ENCODE data around the gene MSL3B. TPM values are rescaled to one million over a fixed set of nuclear protein-coding genes. Genes with fewer than 3 reads are reported as not detected.

MSL3B gene

GRCh38 chr2:233816334-233816733 lies 51.9 kb downstream of the MSL3B start:
- Mint-ChIP-seq H3K9me3 (no peaks in the 10 kb centered on the region), H3K27ac (no peak overlapping the region), H3K27me3 (peaks cover 0 to 11% of the 10 kb centered on the region in 2 donors), H3K36me3 (no peaks in the 10 kb centered on the region), H3K4me3 (no peak overlapping the region), H3K4me1 (no peaks in the 10 kb centered on the region)
- intact Hi-C loops (cut with micrococcal nuclease): no loop called here
- no peaks in the 10 kb centered on the region for H3K27me3 ChIP-seq (ENCODE audit: insufficient read depth, low read length)
- H3K36me3 ChIP-seq (ENCODE audit: insufficient read depth, low read length): no peaks in the 10 kb centered on the region
- H3K9me3 ChIP-seq (ENCODE audit: control insufficient read depth in 1 of 2, low read length in 2 of 2): no peaks in the 10 kb centered on the region
- no peak for DNase-seq
- POLR2A ChIA-PET (ENCODE audit: partially characterized antibody): no interaction called here
- H3K27ac ChIP-seq (ENCODE audit: low read depth, low read length): no peak overlapping the region
- no peaks in the 10 kb centered on the region for H3K4me1 ChIP-seq (ENCODE audit: insufficient read depth, low read length)
- H3K4me3 ChIP-seq (ENCODE audit: low read length in 2 of 2): no peak overlapping the region
- CTCF ChIA-PET (ENCODE audit: partially characterized antibody): no interaction called here

GRCh38 chr2:233815861-233816260 lies 52.3 kb downstream of the MSL3B start:
- no peaks in the 10 kb centered on the region for H3K36me3 Mint-ChIP-seq
- intact Hi-C loops (cut with micrococcal nuclease): no loop called here
- peaks cover 0 to 11% of the 10 kb centered on the region in 2 donors for H3K27me3 Mint-ChIP-seq
- no peak overlapping the region for H3K27ac Mint-ChIP-seq
- CTCF ChIA-PET (ENCODE audit: partially characterized antibody): no interaction called here
- H3K9me3 ChIP-seq (ENCODE audit: control insufficient read depth in 1 of 2, low read length in 2 of 2): no peaks in the 10 kb centered on the region
- H3K27ac ChIP-seq (ENCODE audit: low read depth, low read length): no peak overlapping the region
- no peak for DNase-seq
- no peaks in the 10 kb centered on the region for H3K4me1 ChIP-seq (ENCODE audit: insufficient read depth, low read length)
- no peaks in the 10 kb centered on the region for H3K9me3 Mint-ChIP-seq
- H3K36me3 ChIP-seq (ENCODE audit: insufficient read depth, low read length): no peaks in the 10 kb centered on the region
- no peak overlapping the region for H3K4me3 Mint-ChIP-seq
- no peak overlapping the region for H3K4me3 ChIP-seq (ENCODE audit: low read length in 2 of 2)
- no peaks in the 10 kb centered on the region for H3K27me3 ChIP-seq (ENCODE audit: insufficient read depth, low read length)
- POLR2A ChIA-PET (ENCODE audit: partially characterized antibody): no interaction called here
- H3K4me1 Mint-ChIP-seq: no peaks in the 10 kb centered on the region

Other genes starting within 250 kb of the MSL3B start
- gene UGT1A10, start 231.9 kb downstream of the MSL3B start, total RNA-seq: not detected
- not detected for gene UGT1A10, start 231.9 kb downstream of the MSL3B start, polyA plus RNA-seq
- not detected for gene UGT1A9, start 196.5 kb downstream of the MSL3B start, total RNA-seq
- not detected for gene UGT1A9, start 196.5 kb downstream of the MSL3B start, polyA plus RNA-seq
- not detected for gene UGT1A7, start 186.5 kb downstream of the MSL3B start, total RNA-seq
- not detected for gene UGT1A7, start 186.5 kb downstream of the MSL3B start, polyA plus RNA-seq
- gene UGT1A6, start 175.5 kb downstream of the MSL3B start, total RNA-seq: not detected
- gene UGT1A6, start 175.5 kb downstream of the MSL3B start, polyA plus RNA-seq: not detected
- not detected for gene UGT1A5, start 155.5 kb downstream of the MSL3B start, total RNA-seq
- not detected for gene UGT1A5, start 155.5 kb downstream of the MSL3B start, polyA plus RNA-seq
- gene UGT1A4, start 149.7 kb downstream of the MSL3B start, total RNA-seq: not detected
- gene UGT1A4, start 149.7 kb downstream of the MSL3B start, polyA plus RNA-seq: not detected
- not detected for gene UGT1A3, start 139.3 kb downstream of the MSL3B start, total RNA-seq
- not detected for gene UGT1A3, start 139.3 kb downstream of the MSL3B start, polyA plus RNA-seq
- gene UGT1A1, start 108.1 kb downstream of the MSL3B start, total RNA-seq: not detected
- not detected for gene UGT1A1, start 108.1 kb downstream of the MSL3B start, polyA plus RNA-seq
- gene MROH2A, start 90.1 kb downstream of the MSL3B start, total RNA-seq: not detected
- not detected for gene MROH2A, start 90.1 kb downstream of the MSL3B start, polyA plus RNA-seq
- gene HJURP, start 13.9 kb downstream of the MSL3B start, total RNA-seq: under 1 TPM; 0.19 to 0.44 TPM
- not detected for gene HJURP, start 13.9 kb downstream of the MSL3B start, polyA plus RNA-seq
- not detected for gene TRPM8, start 49.0 kb upstream of the MSL3B start, total RNA-seq
- not detected for gene TRPM8, start 49.0 kb upstream of the MSL3B start, polyA plus RNA-seq
- not detected for gene SPP2, start 182.3 kb upstream of the MSL3B start, total RNA-seq
- not detected for gene SPP2, start 182.3 kb upstream of the MSL3B start, polyA plus RNA-seq